ENCODE data around the gene IRF9. TPM values are rescaled to one million over a fixed set of nuclear protein-coding genes. Genes with fewer than 3 reads are reported as not detected.
A peak's percentile ranks its signal among the peaks of the same experiment; 100 is the strongest.

The IRF9 gene
- total RNA-seq, 2 donors from 2014 or later = 74.8 to 86.1 TPM

DNA sequence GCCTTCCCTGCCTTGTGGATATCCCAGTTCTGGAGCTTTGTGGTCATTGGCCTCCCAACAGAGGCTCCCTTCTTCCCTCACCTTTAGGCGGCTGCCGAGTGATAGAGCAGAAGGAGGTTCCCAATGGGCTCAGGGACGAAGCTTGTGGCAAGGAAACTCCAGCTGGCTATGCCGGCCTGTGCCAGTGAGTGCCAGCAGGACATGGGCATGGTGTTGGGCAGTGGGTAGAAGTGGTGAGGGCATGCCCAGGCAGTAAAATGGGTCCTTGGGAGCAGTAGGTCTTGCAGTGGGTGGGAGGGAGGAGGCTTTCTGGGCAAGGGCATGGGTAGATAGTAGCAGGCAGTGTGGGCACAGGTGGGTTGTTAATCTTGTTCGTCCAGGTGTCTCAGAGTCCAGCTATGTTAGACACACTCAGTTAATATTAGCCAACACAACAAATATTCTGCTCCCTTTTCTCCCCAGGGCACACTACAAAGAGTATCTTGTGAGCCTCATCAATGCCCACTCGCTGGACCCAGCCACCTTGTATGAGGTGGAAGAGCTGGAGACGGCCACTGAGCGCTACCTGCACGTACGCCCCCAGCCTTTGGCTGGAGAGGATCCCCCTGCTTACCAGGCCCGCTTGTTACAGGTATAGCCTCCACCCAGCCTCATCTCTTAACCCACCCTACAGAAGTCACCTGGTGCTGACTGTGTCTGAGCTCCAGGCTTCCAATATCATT is 1.1 kb upstream of the IRF9 start:
- peaks cover 15 to 38% of the 10 kb centered on the region in 2 donors for H3K4me1 ChIP-seq (ENCODE audit: control insufficient read depth in 1 of 2, low read depth in 2 of 2)
- no peak overlapping the region for H3K4me3 ChIP-seq
- H3K27me3 ChIP-seq (replicated peaks; ENCODE audit: insufficient read depth) = no peaks in the 10 kb centered on the region
- TF ChIP-seq, protein P1, sequence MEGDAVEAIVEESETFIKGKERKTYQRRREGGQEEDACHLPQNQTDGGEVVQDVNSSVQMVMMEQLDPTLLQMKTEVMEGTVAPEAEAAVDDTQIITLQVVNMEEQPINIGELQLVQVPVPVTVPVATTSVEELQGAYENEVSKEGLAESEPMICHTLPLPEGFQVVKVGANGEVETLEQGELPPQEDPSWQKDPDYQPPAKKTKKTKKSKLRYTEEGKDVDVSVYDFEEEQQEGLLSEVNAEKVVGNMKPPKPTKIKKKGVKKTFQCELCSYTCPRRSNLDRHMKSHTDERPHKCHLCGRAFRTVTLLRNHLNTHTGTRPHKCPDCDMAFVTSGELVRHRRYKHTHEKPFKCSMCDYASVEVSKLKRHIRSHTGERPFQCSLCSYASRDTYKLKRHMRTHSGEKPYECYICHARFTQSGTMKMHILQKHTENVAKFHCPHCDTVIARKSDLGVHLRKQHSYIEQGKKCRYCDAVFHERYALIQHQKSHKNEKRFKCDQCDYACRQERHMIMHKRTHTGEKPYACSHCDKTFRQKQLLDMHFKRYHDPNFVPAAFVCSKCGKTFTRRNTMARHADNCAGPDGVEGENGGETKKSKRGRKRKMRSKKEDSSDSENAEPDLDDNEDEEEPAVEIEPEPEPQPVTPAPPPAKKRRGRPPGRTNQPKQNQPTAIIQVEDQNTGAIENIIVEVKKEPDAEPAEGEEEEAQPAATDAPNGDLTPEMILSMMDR (IDR thresholded peaks at IDR 0.05) = no peak
- H3K27ac ChIP-seq = peak overlapping the region; percentile 73 to 88
- DNase-seq (ENCODE audit: low spot score) (no peak), ATAC-seq (ENCODE audit: insufficient number of reproducible peaks, low FRiP score, low read depth) (no peak)
- H3K9me3 ChIP-seq = no peaks in the 10 kb centered on the region
- peaks cover 63% of the 10 kb centered on the region for H3K36me3 ChIP-seq

DNA sequence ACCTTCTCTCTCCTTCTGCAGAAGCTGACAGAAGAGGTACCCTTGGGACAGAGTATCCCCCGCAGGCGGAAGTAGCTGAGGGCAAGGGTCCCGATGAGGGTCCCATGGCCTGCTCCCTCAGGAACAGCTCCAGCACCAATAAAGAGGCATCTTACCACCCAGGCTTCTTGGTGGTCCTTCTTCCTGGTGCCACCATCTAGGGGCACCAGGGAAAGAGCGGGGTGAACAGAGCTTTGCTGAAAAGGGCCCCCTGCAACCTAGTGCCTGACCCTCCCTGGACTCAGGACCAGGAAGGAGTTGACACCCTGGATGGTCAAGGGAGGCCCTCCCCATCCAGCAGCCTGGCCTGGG is 591 bp upstream of the IRF9 start:
- H3K9me3 ChIP-seq = no peaks in the 10 kb centered on the region
- H3K27me3 ChIP-seq (replicated peaks; ENCODE audit: insufficient read depth) = no peaks in the 10 kb centered on the region
- ATAC-seq (ENCODE audit: insufficient number of reproducible peaks, low FRiP score, low read depth) = no peak
- no peak overlapping the region for H3K4me3 ChIP-seq
- peaks cover 63% of the 10 kb centered on the region for H3K36me3 ChIP-seq
- H3K27ac ChIP-seq = peak overlapping the region; percentile 73 to 88
- no peak for DNase-seq (ENCODE audit: low spot score)
- H3K4me1 ChIP-seq (ENCODE audit: control insufficient read depth in 1 of 2, low read depth in 2 of 2) = peaks cover 15 to 38% of the 10 kb centered on the region in 2 donors
- TF ChIP-seq, protein P1 (IDR thresholded peaks at IDR 0.05) = no peak

DNA sequence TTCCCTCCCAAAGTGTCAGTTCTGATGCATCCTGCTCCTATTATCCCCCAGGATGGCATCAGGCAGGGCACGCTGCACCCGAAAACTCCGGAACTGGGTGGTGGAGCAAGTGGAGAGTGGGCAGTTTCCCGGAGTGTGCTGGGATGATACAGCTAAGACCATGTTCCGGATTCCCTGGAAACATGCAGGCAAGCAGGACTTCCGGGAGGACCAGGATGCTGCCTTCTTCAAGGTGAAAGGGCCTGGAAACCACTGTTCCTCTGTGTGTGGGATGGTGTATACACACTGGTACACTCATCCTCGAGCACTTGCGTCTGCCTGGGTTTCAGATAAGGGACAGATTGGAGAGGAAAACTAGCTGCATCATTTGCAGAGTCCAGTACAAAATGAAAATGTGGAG is 1.0 kb downstream of the IRF9 start:
- peak overlapping the region; percentile 90 for H3K4me3 ChIP-seq
- DNase-seq (ENCODE audit: low spot score) = no peak
- TF ChIP-seq, protein P1 (IDR thresholded peaks at IDR 0.05) = no peak
- H3K36me3 ChIP-seq = peaks cover 63% of the 10 kb centered on the region
- peak overlapping the region; percentile 87 to 88 for H3K27ac ChIP-seq
- no peaks in the 10 kb centered on the region for H3K9me3 ChIP-seq
- H3K4me1 ChIP-seq (ENCODE audit: control insufficient read depth in 1 of 2, low read depth in 2 of 2) = peaks cover 15 to 38% of the 10 kb centered on the region in 2 donors
- H3K27me3 ChIP-seq (replicated peaks; ENCODE audit: insufficient read depth) = no peaks in the 10 kb centered on the region
- no peak for ATAC-seq (ENCODE audit: insufficient number of reproducible peaks, low FRiP score, low read depth)

DNA sequence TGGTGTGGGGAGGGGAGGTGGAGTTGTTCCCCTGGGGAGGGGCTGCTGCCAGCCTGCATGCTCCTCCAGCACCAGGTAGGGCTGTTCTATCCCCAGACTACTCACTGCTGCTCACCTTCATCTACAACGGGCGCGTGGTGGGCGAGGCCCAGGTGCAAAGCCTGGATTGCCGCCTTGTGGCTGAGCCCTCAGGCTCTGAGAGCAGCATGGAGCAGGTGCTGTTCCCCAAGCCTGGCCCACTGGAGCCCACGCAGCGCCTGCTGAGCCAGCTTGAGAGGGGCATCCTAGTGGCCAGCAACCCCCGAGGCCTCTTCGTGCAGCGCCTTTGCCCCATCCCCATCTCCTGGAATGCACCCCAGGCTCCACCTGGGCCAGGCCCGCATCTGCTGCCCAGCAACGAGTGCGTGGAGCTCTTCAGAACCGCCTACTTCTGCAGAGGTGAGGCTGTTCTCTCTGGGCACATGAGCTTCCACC is 3.5 kb downstream of the IRF9 start:
- H3K27me3 ChIP-seq (replicated peaks; ENCODE audit: insufficient read depth) = no peaks in the 10 kb centered on the region
- no peak for DNase-seq (ENCODE audit: low spot score)
- no peak for ATAC-seq (ENCODE audit: insufficient number of reproducible peaks, low FRiP score, low read depth)
- H3K9me3 ChIP-seq = no peaks in the 10 kb centered on the region
- H3K36me3 ChIP-seq = peaks cover 48% of the 10 kb centered on the region
- TF ChIP-seq, protein P1 (IDR thresholded peaks at IDR 0.05) = no peak
- H3K4me3 ChIP-seq = no peak overlapping the region
- H3K4me1 ChIP-seq (ENCODE audit: control insufficient read depth in 1 of 2, low read depth in 2 of 2) = peaks cover 15 to 38% of the 10 kb centered on the region in 2 donors
- H3K27ac ChIP-seq = no peak overlapping the region

DNA sequence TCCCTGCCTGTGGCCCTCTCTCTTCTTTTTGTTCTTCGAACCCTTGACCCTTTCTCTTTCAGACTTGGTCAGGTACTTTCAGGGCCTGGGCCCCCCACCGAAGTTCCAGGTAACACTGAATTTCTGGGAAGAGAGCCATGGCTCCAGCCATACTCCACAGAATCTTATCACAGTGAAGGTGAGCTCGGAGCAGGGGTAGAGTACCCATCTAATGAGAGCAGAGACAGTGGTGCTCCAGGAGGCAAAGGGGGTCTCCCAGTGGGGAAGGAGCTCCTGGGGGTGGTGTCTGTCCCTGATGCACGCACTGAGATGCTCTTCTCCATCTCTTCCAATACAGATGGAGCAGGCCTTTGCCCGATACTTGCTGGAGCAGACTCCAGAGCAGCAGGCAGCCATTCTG is 4.7 kb downstream of the IRF9 start:
- no peak for DNase-seq (ENCODE audit: low spot score)
- peaks cover 15 to 34% of the 10 kb centered on the region in 2 donors for H3K4me1 ChIP-seq (ENCODE audit: control insufficient read depth in 1 of 2, low read depth in 2 of 2)
- no peaks in the 10 kb centered on the region for H3K27me3 ChIP-seq (replicated peaks; ENCODE audit: insufficient read depth)
- no peaks in the 10 kb centered on the region for H3K9me3 ChIP-seq
- H3K4me3 ChIP-seq = no peak overlapping the region
- ATAC-seq (ENCODE audit: insufficient number of reproducible peaks, low FRiP score, low read depth) = no peak
- peaks cover 43% of the 10 kb centered on the region for H3K36me3 ChIP-seq
- TF ChIP-seq, protein P1 (IDR thresholded peaks at IDR 0.05) = no peak
- no peak overlapping the region for H3K27ac ChIP-seq

Data from thoracic aorta (tissue), 2 donors.